Body of pancreas (tissue), 4 donors: ENCODE data around the gene TGM2. TPM values are rescaled to one million over a fixed set of nuclear protein-coding genes. Genes with fewer than 3 reads are reported as not detected.
A peak's percentile ranks its signal among the peaks of the same experiment; 100 is the strongest.

Experiments used
- ATAC-seq: fragments of 150-250 bp; one replicate; pipeline ENCODE4 v1.9.1; 2016
- DNase-seq, 4 donors: peaks; one replicate each; pipeline ENCODE4 v3.0.0-alpha.2; 2019
- H3K27ac ChIP-seq, 4 donors: fragments of 200-600 bp; sonication (generic); 1 replicate in 3 of 4; 2 replicates in 1 of 4; pipeline versions ENCODE4 v1.5.1 to v1.6.1; 2016 to 2019; ENCODE audit warnings: mild to moderate bottlenecking in 1 of 4, mixed read lengths in 1 of 4, moderate library complexity in 1 of 4
- H3K27me3 ChIP-seq, 2 donors: fragments of 200-600 bp; sonication (generic); one replicate each; pipeline ENCODE4 v1.6.0; 2016; ENCODE audit warnings: mild to moderate bottlenecking in 1 of 2
- H3K36me3 ChIP-seq, 2 donors: fragments of 200-600 bp; sonication (generic); replicated peaks in 1 of 2; 2 replicates each; pipeline ENCODE4 v1.5.1; 2016; ENCODE audit warnings: low read depth in 2 of 2; ENCODE audit not compliant: insufficient read depth in 1 of 2
- H3K4me1 ChIP-seq: fragments of 200-600 bp; sonication (generic); one replicate; pipeline ENCODE4 v1.6.0; 2016
- H3K4me3 ChIP-seq, 2 donors: fragments of 200-600 bp; sonication (generic); 1 replicate in 1 of 2; 2 replicates in 1 of 2; pipeline ENCODE4 v1.5.1; 2016 to 2019
- H3K9me3 ChIP-seq, 3 donors: fragments of 200-600 bp; sonication (generic); 1 replicate in 2 of 3; 2 replicates in 1 of 3; pipeline ENCODE4 v1.5.1; 2016
- POLR2A ChIP-seq, 3 donors: fragments of 450-650 bp; IDR thresholded peaks; one replicate each; pipeline ENCODE4 v1.6.1; 2016; ENCODE audit warnings: antibody characterized with exemption in 3 of 3, mild to moderate bottlenecking in 2 of 3
- WGBS, 2 donors: methylation state at CpG; one replicate each; pipeline ENCODE4 v1.1.5; 2017; 5-methylcytosine and 5-hydroxymethylcytosine counted together
- intact Hi-C: fragments of 100-400 bp; cut with DNase I; formaldehyde crosslinking; loops from one replicate; pipeline ENCODE4 v1.15.1; 2023
- total RNA-seq, 2 donors: library from RNA; depleted of rRNA; stranded (reverse); fragments of >200 nt; gene quantifications; one replicate each; pipeline ENCODE4 v1.1.0, GENCODE V29; 2016
- TF ChIP-seq, protein P1 (sequence below), 7 experiments: fragments of 450-650 bp in 4 of 7; fragments of 200-600 bp in 3 of 7; sonication (generic) in 3 of 7; IDR thresholded peaks; one replicate each; pipeline ENCODE4 v1.5.1; 2016 to 2019; ENCODE audit warnings: antibody characterized with exemption in 7 of 7

TGM2 gene
- total RNA-seq: 10 to 100 TPM; 17.1 to 27.5 TPM

DNA sequence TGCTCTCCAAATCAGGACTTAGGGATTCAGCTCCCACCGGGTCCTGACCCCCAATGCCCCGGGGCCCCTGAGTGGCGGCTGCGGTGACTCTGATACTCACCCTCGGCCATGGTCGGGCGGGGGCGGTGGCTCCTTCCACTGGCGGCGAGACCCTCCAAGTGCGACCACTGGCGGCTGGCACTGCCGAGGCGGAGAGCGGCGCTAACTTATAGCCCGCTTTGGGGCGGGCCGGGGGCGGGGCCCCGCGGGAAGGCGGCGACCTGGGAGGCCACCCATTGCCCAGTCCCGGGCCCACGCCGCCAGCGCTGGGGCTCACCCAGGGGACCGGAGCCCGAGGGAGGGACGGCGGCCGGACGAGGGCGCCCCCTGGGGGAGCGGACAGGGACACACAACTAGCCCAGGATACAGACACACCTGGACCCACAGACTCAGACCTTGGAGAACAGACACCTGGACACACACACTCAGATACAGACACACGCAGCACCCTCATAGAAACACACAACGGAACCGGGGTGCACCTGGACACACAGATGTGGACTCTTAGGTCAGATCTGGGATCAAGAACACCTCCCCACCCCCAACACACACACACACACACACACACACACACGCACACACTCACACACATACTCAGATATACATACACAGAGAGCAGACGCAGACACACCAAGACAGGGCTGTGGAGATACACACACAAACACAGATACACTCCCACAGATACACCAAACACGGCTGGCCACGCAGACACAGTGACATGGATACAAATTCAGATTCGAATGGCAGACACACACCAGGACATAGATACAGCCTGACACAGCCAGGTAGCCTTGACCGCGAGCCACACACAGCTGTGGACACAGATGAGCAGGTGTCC is at the start of gene TGM2:
TGM2 (minus strand) TSS at position 182 of the 877 bp plus-strand sequence; CDS start at position 110, 72 bp downstream.
- Histone ChIP-seq H3K4me1 (peaks cover 13% of the 10 kb centered on the region), H3K36me3 (no peaks in the 10 kb centered on the region), H3K27ac (peak within 1 kb of the TSS in 2 of 4 donors; percentile 10 to 33), H3K9me3 (no peaks in the 10 kb centered on the region), H3K27me3 (no peaks in the 10 kb centered on the region), H3K4me3 (no peak within 1 kb of the TSS)
- intact Hi-C loops: loop anchor here (5.0 kb wide), 1 partner anchor 108 kb away; no protein-coding TSS in a partner anchor
- WGBS, 2 donors: 6 to 12% methylated on average over 6 to 46 of the region's 46 CpGs
- ATAC-seq (peak; percentile 92), DNase-seq (peak; percentile 80 to 85 (median 84))
- TF ChIP-seq, protein P1, sequence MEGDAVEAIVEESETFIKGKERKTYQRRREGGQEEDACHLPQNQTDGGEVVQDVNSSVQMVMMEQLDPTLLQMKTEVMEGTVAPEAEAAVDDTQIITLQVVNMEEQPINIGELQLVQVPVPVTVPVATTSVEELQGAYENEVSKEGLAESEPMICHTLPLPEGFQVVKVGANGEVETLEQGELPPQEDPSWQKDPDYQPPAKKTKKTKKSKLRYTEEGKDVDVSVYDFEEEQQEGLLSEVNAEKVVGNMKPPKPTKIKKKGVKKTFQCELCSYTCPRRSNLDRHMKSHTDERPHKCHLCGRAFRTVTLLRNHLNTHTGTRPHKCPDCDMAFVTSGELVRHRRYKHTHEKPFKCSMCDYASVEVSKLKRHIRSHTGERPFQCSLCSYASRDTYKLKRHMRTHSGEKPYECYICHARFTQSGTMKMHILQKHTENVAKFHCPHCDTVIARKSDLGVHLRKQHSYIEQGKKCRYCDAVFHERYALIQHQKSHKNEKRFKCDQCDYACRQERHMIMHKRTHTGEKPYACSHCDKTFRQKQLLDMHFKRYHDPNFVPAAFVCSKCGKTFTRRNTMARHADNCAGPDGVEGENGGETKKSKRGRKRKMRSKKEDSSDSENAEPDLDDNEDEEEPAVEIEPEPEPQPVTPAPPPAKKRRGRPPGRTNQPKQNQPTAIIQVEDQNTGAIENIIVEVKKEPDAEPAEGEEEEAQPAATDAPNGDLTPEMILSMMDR (IDR thresholded peaks at IDR 0.05): peak; percentile 83 to 96 (median 93)
- no peak for TF ChIP-seq POLR2A (IDR thresholded peaks at IDR 0.05)

DNA sequence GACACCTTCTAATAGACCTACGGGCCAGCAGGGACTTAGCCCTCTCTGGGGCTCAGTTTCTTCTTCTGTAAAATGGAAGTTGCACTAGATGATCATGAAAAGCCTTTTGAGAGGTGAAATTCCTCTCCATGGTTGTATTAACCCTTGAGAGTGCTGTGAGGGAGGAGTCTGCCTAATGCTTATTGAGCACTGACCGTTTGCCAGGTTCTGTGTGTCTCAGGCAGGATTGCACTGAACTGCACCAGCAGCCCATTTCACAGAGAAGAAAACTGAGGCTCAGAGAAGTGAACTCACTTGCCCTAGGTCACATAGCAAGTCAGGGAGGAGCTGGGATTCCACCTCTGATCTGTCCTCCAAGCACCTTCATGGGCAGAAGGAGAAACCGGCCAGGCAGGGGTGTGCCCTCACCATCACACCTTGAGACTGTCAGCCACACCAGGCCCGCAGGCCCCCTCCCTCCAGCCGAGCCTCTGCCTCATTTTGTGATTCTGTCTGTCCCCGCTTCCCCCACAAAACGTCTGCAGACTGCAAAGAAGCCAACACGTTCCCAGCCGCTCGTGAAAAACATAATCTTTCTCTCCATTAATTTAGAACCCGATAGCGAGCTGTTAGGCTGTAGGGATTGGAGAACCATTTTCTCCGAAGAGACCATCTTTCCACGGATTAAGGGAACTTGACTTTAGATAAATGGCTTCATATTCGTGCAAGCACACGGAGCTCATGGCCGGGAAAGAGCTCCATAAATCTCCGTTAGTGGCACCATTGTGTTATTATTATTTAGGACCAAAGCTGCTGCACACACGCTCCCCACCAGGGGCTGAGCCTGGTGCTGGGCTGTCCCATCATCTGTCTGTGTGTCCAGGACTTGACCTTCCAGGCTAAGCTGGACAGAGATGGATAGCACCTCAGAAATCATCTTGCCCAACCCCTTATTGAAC is 49.5 kb upstream of the TGM2 start:
- DNase-seq (no peak), ATAC-seq (no peak)
- intact Hi-C loops: loop anchor here (5.0 kb wide), 1 partner anchor 152 kb away; no protein-coding TSS in a partner anchor
- no peaks in the 10 kb centered on the region for H3K27me3 ChIP-seq
- H3K27ac ChIP-seq: no peak overlapping the region
- WGBS, 2 donors: 55 to 62% methylated on average over 16 to 19 of the region's 19 CpGs
- no peak overlapping the region for H3K4me3 ChIP-seq
- TF ChIP-seq POLR2A (IDR thresholded peaks at IDR 0.05): no peak
- TF ChIP-seq, protein P1 (IDR thresholded peaks at IDR 0.05): no peak
- no peaks in the 10 kb centered on the region for H3K9me3 ChIP-seq
- no peaks in the 10 kb centered on the region for H3K4me1 ChIP-seq
- H3K36me3 ChIP-seq: no peaks in the 10 kb centered on the region

DNA sequence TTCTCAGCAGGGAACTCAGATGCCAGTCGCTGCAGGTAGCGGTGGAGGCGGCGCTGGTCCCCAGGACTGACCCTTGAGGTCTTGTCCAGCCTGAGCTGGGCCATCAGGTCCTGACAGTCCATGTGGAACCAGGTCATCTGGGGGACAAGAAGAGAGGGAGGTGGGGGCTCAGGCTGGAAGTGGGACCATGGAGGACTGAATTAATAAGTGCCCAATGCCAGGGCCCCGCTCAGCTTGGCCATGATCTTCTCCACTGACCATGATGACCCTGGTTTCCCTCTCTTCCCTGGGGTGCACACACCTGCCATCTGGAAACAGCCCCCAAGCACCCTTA is 48.5 kb upstream of the TGM2 start:
- no peak for ATAC-seq
- H3K27ac ChIP-seq: no peak overlapping the region
- H3K4me1 ChIP-seq: no peaks in the 10 kb centered on the region
- intact Hi-C loops: no loop called here
- TF ChIP-seq, protein P1 (IDR thresholded peaks at IDR 0.05): no peak
- no peak overlapping the region for H3K4me3 ChIP-seq
- H3K9me3 ChIP-seq: no peaks in the 10 kb centered on the region
- no peaks in the 10 kb centered on the region for H3K36me3 ChIP-seq
- no peak for DNase-seq
- H3K27me3 ChIP-seq: no peaks in the 10 kb centered on the region
- 87 to 88% methylated on average over 1 to 5 of the region's 5 CpGs for WGBS, 2 donors

DNA sequence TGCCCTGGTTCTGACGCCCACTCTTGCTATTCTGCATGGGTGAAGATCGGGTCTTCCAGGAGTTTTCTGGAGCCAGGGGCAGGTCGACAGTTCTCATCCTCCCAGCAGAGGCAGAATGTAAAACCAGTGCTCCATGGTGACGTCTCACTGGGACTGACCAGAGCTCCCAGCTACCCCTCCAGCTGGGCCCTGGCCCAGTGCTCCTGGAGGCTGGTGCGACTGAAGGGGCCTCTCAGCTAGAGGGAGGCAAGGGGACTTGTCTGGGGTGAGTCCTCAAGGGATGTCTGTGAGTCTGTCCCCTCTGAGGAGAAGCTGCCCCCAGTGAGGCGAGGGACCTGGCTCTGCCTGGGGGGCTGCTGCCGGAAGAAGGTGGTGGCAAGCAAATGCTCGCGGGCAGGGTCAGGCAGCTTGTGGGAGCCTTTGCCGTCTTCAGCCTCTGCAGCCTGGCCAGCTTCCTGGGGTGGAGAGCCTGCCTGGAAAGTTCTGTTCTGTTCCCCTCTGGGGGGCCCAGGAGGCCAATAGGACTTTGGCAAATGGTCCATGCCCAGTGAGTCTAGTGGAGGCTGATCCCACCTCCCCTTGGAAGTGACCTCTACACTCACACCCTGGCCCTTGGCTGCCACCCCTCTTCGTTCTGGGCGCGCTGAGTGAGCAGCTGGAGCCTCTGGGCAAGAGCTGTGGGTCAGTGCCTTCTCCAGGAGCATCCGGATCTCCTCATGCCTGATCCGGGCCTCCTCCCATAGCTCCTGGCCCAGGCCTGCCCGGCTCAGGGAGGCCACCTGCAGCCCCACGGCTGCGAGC is 47.9 kb upstream of the TGM2 start:
- WGBS, 2 donors: 72 to 86% methylated on average over 11 to 18 of the region's 18 CpGs
- no peak for DNase-seq
- Histone ChIP-seq H3K27me3 (no peaks in the 10 kb centered on the region), H3K4me3 (no peak overlapping the region), H3K27ac (no peak overlapping the region), H3K9me3 (no peaks in the 10 kb centered on the region), H3K4me1 (no peaks in the 10 kb centered on the region), H3K36me3 (no peaks in the 10 kb centered on the region)
- no peak for ATAC-seq
- no peak for TF ChIP-seq POLR2A (IDR thresholded peaks at IDR 0.05)
- TF ChIP-seq, protein P1 (IDR thresholded peaks at IDR 0.05): no peak
- intact Hi-C loops: no loop called here
